GM10266 (cell line): ENCODE data around the gene LOXHD1.

Source experiments
- DNase-seq: peaks from one replicate; pipeline ENCODE4 v3.0.0; 2012; ENCODE audit errors: extremely low spot score
- TF ChIP-seq, protein P1 (sequence below): IDR thresholded peaks from 2 replicates; pipeline ENCODE4 v1.5.1; 2012; ENCODE audit warnings: mild to moderate bottlenecking, low read depth; ENCODE audit not compliant: control insufficient read depth, insufficient read depth; ENCODE audit errors: missing control alignments

LOXHD1 gene

DNA sequence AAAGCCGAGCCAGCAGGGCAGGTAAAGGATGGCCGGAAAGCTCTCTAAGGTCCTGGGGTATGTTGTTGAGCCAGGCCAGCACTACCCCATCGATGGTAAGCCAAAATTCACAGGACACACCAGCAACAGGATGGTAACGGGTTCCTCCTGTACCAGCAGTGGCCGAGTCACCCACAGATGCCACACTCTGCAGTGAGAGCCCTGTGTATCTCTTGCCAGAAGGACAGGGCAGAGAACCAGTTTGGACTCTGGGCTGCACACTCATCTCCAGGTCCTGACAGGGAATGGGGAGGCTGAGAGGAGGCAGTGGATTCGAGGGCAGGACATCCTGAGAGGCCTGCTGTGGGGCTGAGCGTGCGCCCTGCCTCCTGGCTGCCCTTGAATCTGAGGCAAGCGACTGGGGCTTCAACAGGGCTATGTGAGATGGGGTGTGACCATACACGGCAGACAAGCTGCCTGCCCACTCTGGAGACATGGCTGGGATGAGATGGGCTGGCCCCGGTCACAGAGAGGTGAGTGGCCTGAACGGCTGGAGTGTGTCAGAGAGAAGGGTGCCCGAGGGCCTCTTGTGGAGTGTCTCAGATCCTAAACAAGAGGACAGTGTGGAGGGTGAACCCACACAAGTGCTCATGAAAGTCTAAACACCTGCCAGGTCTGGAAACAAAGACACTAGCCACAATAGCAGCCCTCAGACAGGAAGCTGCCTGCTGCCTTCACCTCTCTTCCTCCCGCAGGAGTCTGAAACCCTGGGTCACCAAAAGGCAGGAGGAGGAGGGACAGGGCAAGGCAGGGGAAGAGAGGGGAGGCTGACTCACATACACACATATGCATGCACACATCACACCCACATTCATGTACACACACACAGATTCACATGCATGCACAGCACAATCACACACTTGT, 182.3 kb downstream of the LOXHD1 start:
- TF ChIP-seq, protein P1, sequence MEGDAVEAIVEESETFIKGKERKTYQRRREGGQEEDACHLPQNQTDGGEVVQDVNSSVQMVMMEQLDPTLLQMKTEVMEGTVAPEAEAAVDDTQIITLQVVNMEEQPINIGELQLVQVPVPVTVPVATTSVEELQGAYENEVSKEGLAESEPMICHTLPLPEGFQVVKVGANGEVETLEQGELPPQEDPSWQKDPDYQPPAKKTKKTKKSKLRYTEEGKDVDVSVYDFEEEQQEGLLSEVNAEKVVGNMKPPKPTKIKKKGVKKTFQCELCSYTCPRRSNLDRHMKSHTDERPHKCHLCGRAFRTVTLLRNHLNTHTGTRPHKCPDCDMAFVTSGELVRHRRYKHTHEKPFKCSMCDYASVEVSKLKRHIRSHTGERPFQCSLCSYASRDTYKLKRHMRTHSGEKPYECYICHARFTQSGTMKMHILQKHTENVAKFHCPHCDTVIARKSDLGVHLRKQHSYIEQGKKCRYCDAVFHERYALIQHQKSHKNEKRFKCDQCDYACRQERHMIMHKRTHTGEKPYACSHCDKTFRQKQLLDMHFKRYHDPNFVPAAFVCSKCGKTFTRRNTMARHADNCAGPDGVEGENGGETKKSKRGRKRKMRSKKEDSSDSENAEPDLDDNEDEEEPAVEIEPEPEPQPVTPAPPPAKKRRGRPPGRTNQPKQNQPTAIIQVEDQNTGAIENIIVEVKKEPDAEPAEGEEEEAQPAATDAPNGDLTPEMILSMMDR: no peak
- no peak for DNase-seq

DNA sequence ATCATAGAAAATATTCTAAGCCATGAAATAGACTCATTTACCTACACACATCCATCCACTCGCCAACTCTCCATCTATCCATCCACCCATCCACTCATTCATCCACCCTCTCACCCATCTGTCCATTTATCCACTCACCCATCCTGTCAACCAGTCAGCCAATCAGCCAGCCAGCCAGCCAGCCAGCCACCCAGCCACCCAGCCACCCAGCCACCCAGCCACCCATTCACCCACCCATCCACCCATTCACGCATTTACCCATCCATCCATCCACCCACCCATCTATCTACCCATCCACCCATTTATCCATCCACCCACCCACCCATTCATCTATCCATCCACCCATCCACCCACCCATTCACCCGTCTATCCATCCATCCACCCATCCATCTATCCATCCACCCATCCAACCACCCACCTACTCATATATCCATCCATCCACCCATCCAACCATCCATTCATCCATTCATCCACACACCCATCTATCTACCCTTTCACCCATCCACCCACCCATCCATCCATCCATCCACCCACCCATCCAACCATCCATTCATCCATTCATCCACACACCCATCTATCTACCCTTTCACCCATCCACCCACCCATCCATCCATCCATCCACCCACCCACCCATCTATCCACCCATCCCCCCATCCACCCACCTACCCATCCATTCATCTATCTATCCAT, 185.1 kb downstream of the LOXHD1 start:
- TF ChIP-seq, protein P1: no peak
- DNase-seq: no peak

DNA sequence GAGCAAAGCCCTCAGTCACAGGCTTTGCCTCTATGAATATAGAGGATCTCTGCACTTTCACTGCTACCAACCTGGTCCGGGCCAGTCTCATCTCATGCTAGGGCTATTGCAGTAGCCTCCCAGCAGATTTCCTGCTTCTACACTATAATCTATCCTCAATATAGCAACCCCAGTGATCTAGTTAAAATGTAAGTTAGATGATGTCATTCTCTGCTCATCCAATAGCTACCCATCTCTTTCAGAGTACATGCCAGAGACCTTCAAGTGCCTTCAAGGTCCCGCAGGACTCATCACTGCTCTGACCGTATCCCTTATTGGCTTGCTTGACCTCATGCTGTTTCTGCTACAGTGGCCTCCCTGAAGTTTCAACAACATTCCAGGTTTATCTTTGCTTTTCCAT, 186.3 kb downstream of the LOXHD1 start:
- no peak for DNase-seq
- TF ChIP-seq, protein P1: no peak

DNA sequence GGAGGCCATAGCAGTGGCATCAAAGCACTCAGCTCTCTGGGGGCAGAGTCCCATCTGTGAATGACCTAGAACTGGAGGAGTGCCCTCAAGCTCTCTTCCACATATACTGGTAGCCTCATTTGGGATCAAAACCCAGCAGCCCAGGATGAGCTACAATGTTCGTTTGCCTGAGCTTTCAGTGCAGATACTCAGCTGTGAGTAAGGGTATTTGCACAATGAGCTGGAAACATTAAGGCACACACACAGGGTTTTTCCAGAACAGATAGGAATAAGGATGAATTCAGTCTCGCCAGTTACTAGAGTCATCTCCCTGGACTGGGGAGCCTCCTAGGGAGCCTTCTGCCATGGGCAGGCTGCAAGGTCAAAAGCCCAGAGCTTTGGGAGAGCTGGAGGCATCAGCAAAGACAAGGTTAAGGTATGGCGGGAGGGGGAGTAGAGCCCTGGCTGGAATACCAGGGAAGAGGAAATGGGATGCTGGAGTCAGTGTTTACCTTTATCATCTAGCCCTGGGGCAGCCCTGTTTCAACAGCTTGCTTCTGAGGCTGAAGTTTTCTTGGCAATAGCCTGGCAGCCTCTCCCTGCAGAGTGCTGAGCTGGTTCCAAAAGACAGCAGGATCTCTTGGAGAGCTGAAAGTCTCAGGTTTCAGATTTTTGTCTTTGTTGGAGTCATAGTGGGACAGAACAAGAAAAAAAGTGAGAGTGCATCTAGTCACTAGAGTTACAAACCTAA, 187.7 kb downstream of the LOXHD1 start:
- DNase-seq: no peak
- TF ChIP-seq, protein P1: no peak

DNA sequence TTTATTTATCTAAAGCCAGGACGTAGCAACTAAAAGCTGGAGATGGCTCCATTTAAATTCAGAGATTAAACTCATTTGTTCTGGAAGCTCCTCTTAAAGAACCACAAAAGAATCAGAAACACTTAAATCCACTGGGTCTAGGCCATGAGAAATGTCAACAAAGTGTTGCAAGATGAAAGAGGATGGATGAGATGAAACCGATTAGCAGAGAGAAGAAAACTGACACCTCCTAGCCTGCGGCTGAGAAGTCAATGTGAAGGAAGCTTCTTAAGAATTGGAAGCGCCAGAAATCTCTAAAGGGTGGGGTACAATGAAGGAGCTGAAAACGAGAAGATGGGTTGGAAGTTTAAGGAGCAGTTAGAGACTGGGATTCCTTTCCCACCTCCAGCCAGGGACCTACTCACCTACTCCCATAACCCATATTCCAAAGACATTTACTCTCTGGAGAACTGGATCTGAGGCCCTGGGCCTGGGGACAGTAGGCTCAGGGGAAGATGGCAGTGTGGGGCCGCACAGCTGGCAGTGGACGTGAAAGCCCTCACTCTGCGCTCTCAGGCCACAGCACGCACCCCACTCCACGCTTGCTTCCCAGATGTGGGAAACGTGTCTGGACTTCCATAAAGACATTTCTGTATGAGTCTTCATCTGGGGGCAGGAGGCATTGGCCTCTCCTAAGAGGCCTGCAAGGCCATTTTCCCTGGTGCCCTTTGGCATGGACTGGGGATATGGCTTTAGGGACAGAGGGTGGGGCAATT, 188.4 kb downstream of the LOXHD1 start:
- no peak for DNase-seq
- TF ChIP-seq, protein P1: no peak

DNA sequence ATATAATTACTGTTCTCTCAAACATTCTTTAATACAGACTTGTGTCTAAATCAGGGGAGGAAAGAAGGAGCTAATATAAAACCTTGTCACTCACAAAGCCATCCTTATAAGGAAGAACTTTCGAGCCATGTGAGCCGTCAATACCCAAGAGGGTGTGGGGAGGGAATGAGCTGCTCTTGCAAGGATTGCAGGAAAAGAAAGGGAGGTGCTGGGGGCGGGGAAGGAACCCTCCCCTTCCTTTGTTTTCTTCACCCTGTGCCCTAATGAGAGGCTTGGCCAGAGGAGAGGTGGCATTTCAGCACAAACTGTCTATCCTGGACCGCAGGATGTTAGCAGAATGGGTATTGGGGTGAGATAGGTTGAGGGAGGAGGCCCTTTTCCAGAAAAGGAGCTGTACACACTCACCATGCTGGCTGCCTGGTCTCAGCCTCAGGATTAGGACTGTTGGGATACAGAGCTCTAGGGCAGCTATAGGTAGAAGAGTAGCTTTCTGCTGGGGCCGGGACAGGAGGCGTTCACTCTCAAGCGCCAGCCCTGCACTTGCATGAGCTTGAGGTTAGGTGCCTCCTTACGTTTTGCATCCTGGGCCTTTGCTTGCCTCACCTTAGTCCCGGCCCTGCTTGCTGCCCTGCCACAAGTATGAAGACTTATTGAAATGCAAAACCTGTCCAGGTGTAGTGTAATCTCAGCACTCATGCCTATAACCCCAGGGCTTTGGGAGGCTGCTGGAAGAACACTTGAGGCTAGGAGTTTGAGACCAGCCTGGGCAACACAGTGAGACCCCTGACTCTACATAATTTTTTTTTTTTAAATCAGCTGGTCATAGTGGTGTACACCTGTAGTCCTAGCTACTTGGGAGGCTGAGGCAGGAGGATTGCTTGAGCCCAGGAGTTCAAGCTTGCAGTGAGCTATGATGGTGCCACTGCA, 190.5 kb downstream of the LOXHD1 start:
- DNase-seq: no peak
- TF ChIP-seq, protein P1: no peak
